DMS79 treated with DMSO at 0.1 percent for 48 hours (cell line): ENCODE data around the gene TACC2.
A peak's percentile ranks its signal among the peaks of the same experiment; 100 is the strongest.

Experiments used
- DNase-seq: peaks from one replicate; lab custom pipeline; 2025; lab: John Stamatoyannopoulos, UW

TACC2 gene

DNA sequence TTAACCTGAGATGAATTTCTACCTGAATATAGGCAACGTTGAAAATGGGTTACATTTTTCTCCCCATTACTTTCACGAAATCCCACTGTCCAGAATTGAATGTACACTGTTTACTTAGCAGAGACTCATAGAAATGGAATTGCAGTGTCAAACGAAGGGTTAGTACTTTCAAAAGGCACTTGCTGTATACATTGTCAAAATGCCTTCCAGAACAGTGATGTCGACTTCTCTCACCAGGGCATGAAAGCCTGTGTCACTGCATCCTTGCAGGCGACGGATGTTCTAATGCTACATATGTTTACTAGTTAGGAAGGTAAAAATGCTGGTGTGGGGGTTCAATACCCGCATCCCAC, 41.2 kb downstream of the TACC2 start:
- no peak for DNase-seq

DNA sequence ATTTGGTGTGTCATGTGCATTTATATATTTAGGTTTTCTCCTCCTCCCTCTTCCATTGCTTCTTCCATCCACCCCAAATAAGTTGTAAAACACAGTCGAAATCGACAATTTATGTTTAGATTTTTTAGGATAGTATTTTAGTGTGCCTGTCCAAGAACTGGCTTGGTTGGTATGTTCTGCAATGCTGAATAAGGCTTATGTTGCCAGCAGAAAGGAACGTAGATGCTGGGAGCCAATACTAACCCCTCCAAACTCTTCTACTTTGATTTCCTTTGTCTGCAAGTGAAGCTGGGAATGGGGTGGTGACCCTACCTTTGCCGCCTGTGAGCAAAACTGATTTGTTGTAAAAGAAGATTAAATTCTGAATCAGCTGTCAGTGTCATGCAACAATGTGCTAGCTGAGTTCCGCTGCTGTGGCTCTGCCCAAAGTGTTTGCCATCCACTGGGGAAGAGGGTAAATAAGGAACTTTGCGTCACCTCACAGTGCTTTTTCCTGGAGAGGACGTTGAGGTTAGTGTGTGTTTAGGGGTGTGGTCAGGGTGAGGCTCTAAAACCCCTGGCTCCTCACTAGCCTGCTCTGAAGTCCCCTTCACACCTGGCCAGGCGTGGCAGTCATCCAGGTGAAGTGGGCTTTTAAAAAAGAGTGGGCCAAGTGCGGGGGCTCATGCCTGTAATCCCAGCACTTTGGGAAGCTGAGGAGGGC, 44.4 kb downstream of the TACC2 start:
- DNase-seq = peak; percentile 19

- no peak for DNase-seq
Measured at GRCh38 chr10:122034149-122034756, 45.3 kb downstream of the TACC2 start.

DNA sequence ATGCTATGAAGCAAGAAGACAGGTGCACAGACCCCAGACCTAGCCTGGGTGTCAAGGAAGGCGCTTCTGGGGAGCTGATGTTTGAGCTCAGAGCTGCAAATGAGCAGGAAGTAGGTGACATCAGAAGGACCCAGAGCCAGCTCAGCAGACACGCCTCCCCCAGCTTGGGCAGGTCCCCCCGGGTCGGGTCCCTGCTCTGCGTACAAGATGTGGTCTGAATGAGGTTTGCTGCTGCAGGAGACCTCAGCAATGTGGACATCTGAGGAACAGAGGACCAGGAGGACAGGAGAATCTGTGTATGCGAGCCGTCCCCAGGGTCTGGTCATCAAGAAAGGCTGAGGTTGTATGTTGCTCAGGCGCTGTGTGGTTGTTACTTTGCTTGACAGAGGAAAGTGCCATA, 51.8 kb downstream of the TACC2 start:
- DNase-seq = no peak

GRCh38 chr10:122042836-122043235, 53.9 kb downstream of the TACC2 start:
- DNase-seq = no peak

DNA sequence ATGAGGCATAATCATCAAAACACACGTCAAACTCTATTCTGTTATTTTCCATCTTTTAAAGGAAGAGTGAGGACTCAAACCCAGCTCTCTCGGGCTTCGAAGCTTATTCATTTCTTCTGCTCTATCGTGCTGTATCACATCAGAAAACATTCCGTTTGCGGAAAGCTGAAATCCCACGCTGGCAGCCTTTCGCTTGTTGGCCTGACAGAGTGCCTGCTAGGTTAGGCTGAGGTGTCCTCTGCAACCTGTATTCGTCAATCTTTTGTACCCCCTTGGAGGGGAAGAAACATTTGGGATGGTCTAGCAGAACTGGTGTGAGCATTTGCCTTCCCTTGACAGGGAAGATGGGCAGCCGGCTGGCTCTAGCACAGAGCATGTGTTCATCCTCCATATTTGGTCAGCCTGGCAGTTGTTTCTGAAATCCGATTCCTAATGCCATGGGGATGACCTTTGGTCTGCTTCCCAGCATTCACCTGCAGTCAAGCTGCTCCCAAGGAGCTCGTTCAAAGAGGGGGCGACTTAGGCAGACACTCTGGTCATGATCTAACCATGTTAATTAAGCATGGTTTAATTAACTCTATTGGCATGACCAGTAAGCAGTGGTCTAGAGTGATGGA, 55.2 kb downstream of the TACC2 start:
- peak; percentile 51 for DNase-seq

DNA sequence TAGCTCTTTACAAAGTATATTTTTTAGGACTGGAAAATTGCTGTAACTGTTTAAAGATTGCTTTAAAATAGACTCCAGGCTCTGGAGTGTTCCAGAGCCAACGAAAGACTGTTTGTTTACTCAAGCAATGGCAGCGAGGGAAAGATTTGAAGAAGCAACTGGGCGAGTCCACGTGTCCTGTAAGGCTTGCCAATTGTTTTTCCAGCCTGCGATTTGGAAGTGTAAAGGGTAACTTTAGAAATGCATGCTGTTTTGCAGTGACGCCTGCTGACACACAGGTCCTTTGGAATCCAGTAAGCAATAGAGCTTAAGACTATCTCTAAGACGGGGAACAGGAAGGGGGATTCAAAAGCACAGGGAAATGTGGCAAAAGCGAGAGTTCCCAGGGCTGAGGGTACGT, 55.8 kb downstream of the TACC2 start:
- DNase-seq = peak; percentile 51

DNA sequence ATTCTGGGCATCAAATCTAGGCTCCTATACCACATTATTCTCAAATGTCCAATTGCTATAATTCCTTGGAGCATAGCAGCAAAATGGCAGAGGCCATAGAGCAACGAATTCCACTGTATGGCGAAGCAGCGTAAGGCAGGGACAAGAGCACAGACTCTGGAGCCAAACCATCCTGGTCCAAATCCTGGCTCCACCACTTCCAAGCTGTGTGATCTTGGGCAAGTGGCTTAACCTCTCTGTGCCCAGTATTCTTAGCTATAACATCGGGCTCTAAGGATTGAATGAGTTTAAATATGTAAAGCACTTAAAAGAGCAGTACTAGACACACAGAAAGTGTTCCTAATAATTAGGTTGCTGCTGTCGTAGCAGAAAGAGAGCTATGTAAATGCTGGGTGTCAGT, 56.2 kb downstream of the TACC2 start:
- no peak for DNase-seq

GRCh38 chr10:122047560-122047959, 58.6 kb downstream of the TACC2 start:
- no peak for DNase-seq

DNA sequence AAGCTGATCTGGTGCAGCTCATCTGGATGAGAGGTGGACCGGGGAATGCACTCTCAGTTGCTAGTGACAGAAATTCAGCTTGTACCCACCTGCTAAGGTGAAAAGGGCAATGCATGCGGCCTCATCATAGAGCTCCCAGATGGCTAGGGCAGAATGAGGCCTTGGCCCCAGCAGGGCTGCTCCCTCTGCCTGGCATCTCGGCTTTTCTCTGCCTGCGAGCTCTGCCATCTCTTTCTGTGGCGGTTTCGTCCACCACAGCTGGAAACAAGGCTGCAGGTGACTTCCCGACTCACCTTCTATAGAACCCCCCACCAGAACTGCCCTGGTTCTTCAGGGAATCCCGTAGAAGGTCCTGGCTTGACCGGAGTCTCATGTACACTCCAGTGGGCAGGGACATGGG, 60.1 kb downstream of the TACC2 start:
- no peak for DNase-seq

GRCh38 chr10:122050311-122050710, 61.3 kb downstream of the TACC2 start:
- DNase-seq = no peak

DNA sequence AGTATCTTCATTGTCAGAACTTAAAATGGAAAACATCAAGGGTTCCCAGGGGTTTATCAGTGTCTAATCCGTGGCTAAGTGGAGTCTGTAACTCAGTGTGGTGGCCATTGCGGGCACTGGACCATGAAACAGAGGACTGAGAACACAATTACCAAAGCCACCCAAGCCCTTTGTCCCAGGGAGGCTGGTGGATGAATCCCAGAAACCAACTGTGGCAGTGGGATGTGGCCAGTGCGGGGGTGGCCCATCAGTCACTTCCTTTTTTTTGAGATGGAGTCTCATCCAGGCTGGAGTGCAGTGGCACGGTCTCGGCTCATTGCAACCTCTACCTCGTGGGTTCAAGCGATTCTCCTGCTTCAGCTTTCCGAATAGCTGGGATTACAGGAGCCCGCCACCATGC, 61.8 kb downstream of the TACC2 start:
- DNase-seq = no peak

DNA sequence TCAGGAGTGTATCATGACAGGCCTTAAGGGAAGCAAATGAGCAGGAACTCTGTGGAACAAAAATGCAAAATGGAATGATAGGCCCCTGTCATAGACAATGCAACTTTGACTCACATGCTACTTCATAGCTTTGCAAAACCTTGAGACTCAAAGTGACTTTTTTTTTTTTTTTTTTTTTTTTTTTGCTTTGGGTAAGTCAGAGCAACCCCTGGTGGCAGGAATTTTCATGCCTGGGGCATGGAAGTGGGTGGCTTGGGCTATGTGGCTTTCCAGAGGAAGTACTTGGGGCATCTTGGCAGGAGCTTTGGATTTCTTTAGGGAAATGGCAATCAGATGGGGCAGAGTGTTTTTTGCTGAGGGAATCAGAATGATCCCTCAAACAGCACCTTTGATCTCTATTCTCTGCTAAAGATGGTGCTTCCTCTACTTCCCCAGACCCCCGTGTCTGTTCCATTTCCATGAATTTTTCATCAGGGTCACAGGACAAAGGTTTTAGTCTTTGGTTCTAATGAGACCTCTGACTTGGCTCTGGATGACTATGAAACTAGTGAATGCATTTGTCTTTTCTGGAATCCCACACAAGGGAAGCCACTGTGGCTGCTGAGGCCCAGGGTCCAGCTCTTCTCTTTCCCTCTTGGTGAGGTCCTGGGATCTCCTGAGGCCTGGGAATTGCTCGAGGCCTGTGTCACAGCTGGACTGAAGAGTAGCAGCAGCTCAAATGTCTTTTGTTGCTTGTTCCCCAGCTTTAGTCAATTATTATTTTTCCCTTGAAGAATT, 62.8 kb downstream of the TACC2 start:
- DNase-seq = no peak

DNA sequence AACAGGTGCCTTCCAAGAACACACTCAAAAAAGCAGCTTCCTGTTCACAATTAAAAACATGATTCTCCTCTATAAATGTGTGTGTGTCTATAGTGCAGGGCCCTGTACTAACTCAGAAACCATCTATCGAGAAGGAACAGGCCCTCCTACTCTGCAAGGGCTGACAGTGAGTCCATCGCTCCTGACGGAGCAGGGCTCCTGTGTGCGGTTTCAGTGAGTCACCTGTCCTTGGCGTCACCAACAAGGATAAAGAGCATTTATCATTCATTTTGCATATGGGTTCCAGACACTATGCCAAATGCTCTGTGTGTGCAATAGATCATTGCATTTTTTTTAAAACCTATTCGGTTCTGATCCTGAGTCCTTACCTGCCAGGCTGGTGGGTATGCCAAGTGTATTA, 63.7 kb downstream of the TACC2 start:
- no peak for DNase-seq

- DNase-seq = no peak
Measured at GRCh38 chr10:122053314-122053713, 64.4 kb downstream of the TACC2 start.

GRCh38 chr10:122054048-122055025, 65.4 kb downstream of the TACC2 start:
- no peak for DNase-seq

DNA sequence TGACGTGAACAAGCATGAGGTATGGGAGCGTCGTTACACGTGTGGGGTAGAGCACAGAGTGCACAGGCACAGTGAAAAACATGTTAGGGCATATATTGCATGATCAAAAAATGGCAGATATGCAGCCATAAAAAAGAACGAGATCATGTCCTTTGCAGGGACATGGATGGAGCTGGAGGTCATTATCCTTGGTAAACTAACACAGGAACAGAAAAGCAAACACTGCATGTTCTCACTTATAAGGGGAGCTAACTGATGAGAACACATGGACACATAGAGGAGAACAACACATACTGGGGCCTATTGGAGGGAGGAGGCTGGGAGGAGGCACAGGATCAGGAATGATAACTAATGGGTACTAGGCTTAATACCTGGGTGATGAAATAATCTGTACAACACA, 66.3 kb downstream of the TACC2 start:
- DNase-seq = no peak

DNA sequence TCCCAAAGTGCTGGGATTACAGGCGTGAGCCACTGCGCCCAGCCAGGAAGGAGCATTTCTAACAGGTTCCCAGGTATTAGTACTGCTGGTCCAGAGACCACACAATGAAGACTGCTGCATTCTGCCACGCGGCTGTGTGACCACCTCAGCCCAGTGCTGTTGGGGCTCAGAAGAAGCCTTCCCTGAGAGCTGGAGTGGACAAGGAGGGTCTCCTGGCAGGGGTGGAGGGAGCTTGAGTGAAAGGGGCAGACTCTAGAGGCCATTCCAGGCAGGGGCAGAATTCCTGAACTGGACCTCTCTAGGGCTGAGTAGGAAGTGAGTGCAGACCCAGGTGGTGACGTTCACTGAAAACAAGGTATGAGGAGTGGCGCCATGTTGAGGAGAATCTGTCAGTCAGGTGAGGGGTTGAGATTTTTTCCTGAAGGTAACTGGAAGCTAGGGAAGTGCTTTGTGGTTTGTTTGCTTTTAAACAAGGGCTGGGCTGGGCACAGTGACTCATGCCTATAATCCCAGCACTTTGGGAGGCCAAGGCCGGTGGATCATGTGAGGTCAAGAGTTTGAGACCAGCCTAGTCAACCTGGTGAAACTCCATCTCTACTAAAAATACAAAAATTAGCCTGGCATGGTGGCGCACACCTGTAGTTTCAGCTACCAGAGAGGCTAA, 67.6 kb downstream of the TACC2 start:
- DNase-seq = no peak

DNA sequence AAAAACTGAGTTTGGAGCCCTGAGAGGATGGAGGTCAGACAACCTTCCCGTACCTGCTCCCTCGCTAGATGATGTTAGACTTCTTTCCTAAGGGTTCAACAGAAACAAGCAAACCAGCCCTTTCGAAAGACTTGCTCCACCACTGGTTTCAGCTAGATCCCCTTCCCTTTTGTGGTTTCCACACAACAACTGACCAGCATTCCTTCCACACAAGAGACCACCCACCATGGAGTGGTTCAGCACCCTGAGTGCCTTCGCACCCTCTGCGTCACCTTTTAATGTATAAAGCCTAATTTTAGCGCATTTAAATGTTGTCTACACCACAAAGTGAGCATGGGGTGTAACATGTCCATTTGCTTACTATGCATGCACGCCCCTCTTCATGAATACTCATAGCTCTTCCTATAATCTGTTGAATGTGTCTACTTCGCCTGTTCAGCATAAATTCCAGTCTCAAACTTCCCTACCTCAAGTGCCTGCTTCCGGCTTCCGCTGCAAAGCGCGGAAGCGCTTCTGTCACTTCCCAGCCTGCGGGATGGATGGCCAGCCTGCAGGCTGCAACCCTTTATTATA, 69.0 kb downstream of the TACC2 start:
- no peak for DNase-seq

DNA sequence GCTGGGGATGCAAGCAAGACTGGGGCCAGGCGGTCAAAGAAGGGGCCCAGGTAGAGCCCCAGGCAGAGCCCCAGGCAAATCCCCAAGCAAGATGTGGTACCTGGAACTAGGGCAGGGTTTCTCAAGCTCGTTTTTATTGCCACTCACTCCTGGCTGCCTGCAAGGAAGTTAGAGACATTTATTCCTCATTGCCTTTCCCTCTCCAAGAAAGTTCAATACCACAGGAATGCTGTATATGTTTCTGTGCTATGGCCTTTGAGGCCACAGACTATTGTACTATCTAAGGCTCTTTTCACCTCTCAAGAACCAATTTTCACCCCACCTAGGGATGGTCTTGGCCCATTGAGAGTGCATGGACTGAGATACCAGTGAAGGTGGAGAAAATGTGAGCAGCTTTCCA, 71.3 kb downstream of the TACC2 start:
- DNase-seq = no peak
